Activated CD4-positive, alpha-beta T cell treated with anti-CD3 and anti-CD28 coated beads for 36 hours (primary cell): Measurements from ENCODE around the gene ABCD1. TPM values are rescaled to one million over a fixed set of nuclear protein-coding genes. Genes with fewer than 3 reads are reported as not detected.
"Not testable (repeated sequence)": the region's sequence is repeated elsewhere in the genome, so short reads cannot be mapped to it uniquely, and the experiment has no call there.

Source experiments
- ATAC-seq: fragments of 200-7000 bp; cut with Tn5 transposase; one replicate; pipeline ENCODE4 v1.10.0; 2021; ENCODE audit warnings: mild to moderate bottlenecking, moderate library complexity
- CTCF ChIA-PET: fragments of 350-600 bp; sonication (Branson Sonifier 250); formaldehyde crosslinking; loops from one replicate; lab custom pipeline; 2021; ENCODE audit warnings: antibody characterized with exemption; lab: Charles Lee
- POLR2A ChIA-PET: fragments of 350-600 bp; sonication (Branson Sonifier 250); formaldehyde crosslinking; loops from one replicate; lab custom pipeline; 2021; ENCODE audit warnings: antibody characterized with exemption, inconsistent platforms; lab: Charles Lee
- DNase-seq: peaks from one replicate; pipeline ENCODE4 v3.0.0-alpha.2; 2020
- H3K27ac Mint-ChIP-seq: one replicate; pipeline ENCODE4 v1.8.0; 2021; ENCODE audit warnings: mixed read lengths
- H3K27me3 Mint-ChIP-seq: one replicate; pipeline ENCODE4 v1.8.0; 2021; ENCODE audit warnings: mixed read lengths
- H3K36me3 Mint-ChIP-seq: one replicate; pipeline ENCODE4 v1.8.0; 2021; ENCODE audit warnings: low read depth, mixed read lengths
- H3K4me1 Mint-ChIP-seq: one replicate; pipeline ENCODE4 v1.8.0; 2021; ENCODE audit warnings: mixed read lengths
- H3K4me3 Mint-ChIP-seq: one replicate; pipeline ENCODE4 v1.8.0; 2021; ENCODE audit warnings: mild to moderate bottlenecking, moderate library complexity, mixed read lengths
- H3K9me3 Mint-ChIP-seq: one replicate; pipeline ENCODE4 v1.8.0; 2021; ENCODE audit warnings: low read depth, mixed read lengths
- intact Hi-C, 2 experiments: fragments of 100-400 bp; cut with DNase I in 1 of 2; cut with micrococcal nuclease in 1 of 2; formaldehyde crosslinking; loops; one replicate each; pipeline versions ENCODE4 v1.14.2 to v1.15.1; 2022 to 2024; cut with DNase I, micrococcal nuclease
- total RNA-seq, 2 experiments: library from RNA; stranded (reverse); gene quantifications; one replicate each; pipeline ENCODE4 v1.2.3, GENCODE V29; 2021

The ABCD1 gene
- total RNA-seq, 2 experiments from 2014 or later = 4.5 to 4.8 TPM

- CTCF ChIA-PET, H3K4me1 Mint-ChIP-seq, intact Hi-C loops, ATAC-seq, DNase-seq, H3K9me3 Mint-ChIP-seq, H3K27ac Mint-ChIP-seq, H3K27me3 Mint-ChIP-seq, POLR2A ChIA-PET, H3K4me3 Mint-ChIP-seq: not testable (repeated sequence)
- peaks cover 11% of the 10 kb centered on the region for H3K36me3 Mint-ChIP-seq
Measured at GRCh38 chrX:153696538-153696937, 28.1 kb upstream of the ABCD1 start.

DNA sequence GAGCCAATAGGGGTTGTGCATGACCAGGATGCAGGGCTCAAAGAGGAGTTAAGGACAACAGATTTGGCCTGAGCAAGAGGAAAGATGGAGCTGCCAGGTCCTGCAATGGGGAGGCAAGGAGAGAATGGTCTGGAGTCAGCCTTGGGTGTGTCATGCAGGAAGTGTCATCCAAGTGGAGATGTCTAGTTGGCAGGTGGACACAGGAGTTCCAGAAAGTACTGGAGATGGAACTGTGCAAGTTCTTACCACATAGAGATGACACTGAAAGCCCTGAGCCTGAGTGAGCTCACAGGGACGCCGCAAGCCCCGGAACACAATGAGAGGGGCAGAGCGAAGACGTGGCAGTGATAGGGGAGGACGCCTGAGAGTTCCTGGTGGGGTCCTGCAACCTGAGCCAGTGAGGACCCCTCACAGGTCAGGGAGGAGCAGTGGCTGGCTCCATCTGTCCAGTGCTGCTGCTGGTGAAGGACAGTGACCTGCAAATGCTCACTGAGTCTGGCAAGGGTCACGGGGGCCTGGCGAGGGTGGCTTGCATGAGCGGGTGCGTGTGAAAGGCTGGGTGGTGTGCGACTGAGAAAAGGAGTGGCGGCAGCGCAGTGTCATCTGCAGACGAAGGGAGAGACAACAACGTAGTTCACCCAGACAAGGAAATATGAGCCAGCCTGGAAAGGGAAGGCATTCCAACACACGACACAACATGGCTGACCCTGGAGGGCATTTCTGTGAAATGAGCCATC, 27.5 kb upstream of the ABCD1 start:
- CTCF ChIA-PET, H3K27me3 Mint-ChIP-seq, H3K4me1 Mint-ChIP-seq, H3K9me3 Mint-ChIP-seq, DNase-seq, POLR2A ChIA-PET, H3K27ac Mint-ChIP-seq, H3K4me3 Mint-ChIP-seq, intact Hi-C loops, ATAC-seq: not testable (repeated sequence)
- H3K36me3 Mint-ChIP-seq = peaks cover 11% of the 10 kb centered on the region

DNA sequence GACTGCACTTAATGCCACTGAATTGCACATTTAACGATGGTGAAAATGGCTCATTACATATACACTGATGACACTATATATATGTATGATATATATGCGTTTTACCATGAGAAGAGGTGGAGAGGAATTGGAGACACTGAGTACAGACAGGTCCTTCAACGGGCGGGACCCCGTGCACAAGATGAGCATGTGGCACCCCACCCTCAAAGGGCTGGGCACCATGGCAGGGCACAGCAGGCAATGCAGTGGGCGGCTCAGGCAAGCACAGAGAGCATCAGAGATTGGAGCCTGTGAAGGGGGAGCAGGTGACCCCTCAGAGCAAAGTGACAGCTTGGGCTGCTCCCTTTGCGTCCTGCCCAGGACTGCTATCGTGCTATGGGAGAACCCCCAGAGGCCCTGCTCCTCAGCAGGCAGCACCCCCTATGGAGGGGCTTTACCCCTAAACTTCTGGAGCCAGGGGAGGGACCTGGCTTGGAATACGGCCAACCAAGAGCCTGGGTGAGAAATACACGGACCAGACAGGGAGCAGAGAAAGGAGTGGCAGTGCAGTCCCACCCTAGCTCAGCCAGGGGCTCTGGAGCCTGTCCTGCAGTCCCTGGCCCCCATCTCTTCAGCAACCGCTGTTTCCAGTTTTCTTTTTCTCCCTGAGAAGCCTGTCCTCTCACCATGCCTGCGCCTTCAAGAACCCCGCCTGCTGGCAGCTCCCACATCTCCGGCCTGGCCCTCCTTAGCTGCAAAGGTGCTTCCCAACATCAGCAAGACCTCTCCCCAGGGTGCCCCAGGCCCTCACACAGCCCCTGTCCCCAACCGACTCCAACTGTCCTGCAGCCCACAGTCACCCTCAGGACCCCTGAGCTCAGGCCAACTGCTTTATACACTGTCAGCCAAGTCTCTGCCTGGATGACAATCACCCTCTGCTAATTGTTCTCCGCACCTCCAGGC, 26.5 kb upstream of the ABCD1 start:
- Mint-ChIP-seq H3K36me3 (peaks cover 11% of the 10 kb centered on the region), H3K27me3 (no peaks in the 10 kb centered on the region), H3K4me1 (no peaks in the 10 kb centered on the region), H3K9me3 (no peaks in the 10 kb centered on the region), H3K4me3 (no peak overlapping the region), H3K27ac (no peak overlapping the region)
- ChIA-PET CTCF (no interaction called here), POLR2A (no interaction called here)
- DNase-seq (no peak), ATAC-seq (no peak)
- intact Hi-C loops = no loop called here

GRCh38 chrX:153699210-153699783, 25.4 kb upstream of the ABCD1 start:
- H3K9me3 Mint-ChIP-seq, intact Hi-C loops, H3K27ac Mint-ChIP-seq, H3K4me3 Mint-ChIP-seq, H3K4me1 Mint-ChIP-seq, ATAC-seq, DNase-seq, POLR2A ChIA-PET, H3K27me3 Mint-ChIP-seq, CTCF ChIA-PET: not testable (repeated sequence)
- peaks cover 11% of the 10 kb centered on the region for H3K36me3 Mint-ChIP-seq

- ATAC-seq, H3K9me3 Mint-ChIP-seq, H3K4me1 Mint-ChIP-seq, POLR2A ChIA-PET, H3K27me3 Mint-ChIP-seq, DNase-seq, CTCF ChIA-PET, H3K4me3 Mint-ChIP-seq, intact Hi-C loops, H3K27ac Mint-ChIP-seq: not testable (repeated sequence)
- peaks cover 14% of the 10 kb centered on the region for H3K36me3 Mint-ChIP-seq
Measured at GRCh38 chrX:153699784-153700371, 24.8 kb upstream of the ABCD1 start.

DNA sequence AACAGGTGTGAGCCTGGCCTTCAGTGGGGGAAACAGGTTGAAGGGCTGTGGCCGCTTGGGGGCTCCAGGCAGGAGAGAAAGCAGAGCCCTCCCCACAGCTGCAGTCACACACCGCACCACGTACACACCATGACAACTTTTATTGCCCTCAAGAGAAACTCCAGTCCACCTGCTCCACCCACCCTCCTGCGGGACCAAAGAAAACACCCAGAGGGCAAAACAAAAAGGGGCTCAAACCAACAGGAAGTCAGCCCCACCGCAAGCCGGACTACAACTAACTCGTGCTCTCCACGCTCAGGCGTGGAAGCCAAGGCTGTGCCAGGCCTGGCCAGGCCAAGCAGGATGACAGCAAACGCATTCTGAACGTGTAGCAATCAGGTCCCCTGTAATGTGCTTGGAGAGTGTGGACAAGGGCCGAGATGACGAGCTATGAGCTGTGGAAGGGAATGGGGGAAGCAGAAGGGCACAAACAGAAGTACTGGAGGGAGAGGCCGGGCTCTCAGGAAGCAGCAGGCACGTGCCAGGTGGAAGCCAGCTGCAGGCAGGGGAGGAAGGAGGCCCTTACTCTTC, 24.2 kb upstream of the ABCD1 start:
- ChIA-PET CTCF (no interaction called here), POLR2A (no interaction called here)
- no peak overlapping the region for H3K4me3 Mint-ChIP-seq
- peaks cover 14% of the 10 kb centered on the region for H3K36me3 Mint-ChIP-seq
- no peaks in the 10 kb centered on the region for H3K27me3 Mint-ChIP-seq
- DNase-seq (no peak), ATAC-seq (no peak)
- peak overlapping the region; percentile 6 for H3K27ac Mint-ChIP-seq
- no peaks in the 10 kb centered on the region for H3K4me1 Mint-ChIP-seq
- intact Hi-C loops = no loop called here
- no peaks in the 10 kb centered on the region for H3K9me3 Mint-ChIP-seq

DNA sequence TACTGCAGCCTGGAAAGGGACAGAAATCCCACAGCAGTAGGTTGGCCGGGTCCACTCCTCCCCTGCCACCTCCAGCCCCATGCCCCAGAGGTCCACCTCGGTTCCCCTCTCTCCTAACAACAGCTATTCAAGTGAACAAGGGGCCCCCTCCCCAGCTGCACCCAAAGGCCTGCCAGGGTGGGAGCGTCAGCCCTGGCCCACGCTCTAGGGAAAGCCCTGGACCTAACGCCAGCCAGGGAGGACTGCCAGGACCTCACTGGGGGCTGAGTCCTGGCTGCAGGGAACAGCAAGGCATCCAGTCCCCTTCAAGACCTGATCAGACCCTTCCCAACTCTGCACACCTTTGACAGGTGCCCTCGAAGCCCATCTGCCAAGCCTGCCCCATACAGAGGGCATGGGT, 23.7 kb upstream of the ABCD1 start:
- Mint-ChIP-seq H3K9me3 (no peaks in the 10 kb centered on the region), H3K36me3 (peaks cover 14% of the 10 kb centered on the region), H3K27me3 (no peaks in the 10 kb centered on the region), H3K27ac (no peak overlapping the region), H3K4me1 (no peaks in the 10 kb centered on the region), H3K4me3 (no peak overlapping the region)
- POLR2A ChIA-PET = no interaction called here
- no peak for ATAC-seq
- no peak for DNase-seq
- intact Hi-C loops = no loop called here
- CTCF ChIA-PET = no interaction called here

GRCh38 chrX:153701706-153702105, 22.9 kb upstream of the ABCD1 start:
- POLR2A ChIA-PET = no interaction called here
- DNase-seq = no peak
- ATAC-seq = no peak
- intact Hi-C loops = no loop called here
- no peak overlapping the region for H3K27ac Mint-ChIP-seq
- no peaks in the 10 kb centered on the region for H3K4me1 Mint-ChIP-seq
- H3K36me3 Mint-ChIP-seq = peaks cover 14% of the 10 kb centered on the region
- H3K27me3 Mint-ChIP-seq = no peaks in the 10 kb centered on the region
- no peak overlapping the region for H3K4me3 Mint-ChIP-seq
- H3K9me3 Mint-ChIP-seq = no peaks in the 10 kb centered on the region
- CTCF ChIA-PET = no interaction called here

DNA sequence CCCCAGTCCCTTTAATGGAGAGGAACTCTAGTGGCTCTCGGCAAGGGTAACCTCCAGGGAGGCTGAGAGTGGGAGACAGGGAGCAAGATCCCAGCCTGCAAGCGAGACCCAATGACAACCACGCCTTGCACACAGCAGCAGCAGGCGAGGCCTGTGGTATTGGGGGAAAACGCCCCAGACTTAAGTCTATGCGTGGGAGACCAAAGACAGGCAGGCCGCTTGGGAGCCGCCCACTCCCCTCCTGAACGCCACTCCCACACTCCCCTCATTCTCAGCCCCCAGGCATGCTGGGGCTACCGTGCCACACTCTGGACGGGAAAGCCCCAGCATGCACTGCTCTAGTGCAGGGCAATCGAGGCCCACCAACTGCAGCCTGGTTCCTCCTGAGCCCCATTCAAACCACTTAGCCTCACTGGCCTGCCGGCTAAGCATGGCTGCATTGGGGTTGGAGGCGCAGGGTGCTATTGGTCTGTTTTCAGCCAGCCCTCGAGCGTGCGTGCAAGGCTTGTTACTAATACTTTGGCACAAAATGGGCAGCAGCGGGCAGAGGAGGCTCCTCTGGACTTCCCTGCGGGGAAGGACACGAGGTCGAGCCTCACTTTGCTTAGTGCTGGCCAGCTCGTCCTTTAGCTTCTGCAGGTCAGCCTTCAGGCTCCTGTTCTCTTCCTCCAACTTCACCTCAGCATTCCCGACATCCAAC, 22.2 kb upstream of the ABCD1 start:
- no peaks in the 10 kb centered on the region for H3K27me3 Mint-ChIP-seq
- CTCF ChIA-PET = no interaction called here
- H3K4me1 Mint-ChIP-seq = no peaks in the 10 kb centered on the region
- no peaks in the 10 kb centered on the region for H3K9me3 Mint-ChIP-seq
- POLR2A ChIA-PET = no interaction called here
- peaks cover 9% of the 10 kb centered on the region for H3K36me3 Mint-ChIP-seq
- intact Hi-C loops = no loop called here
- DNase-seq = no peak
- H3K4me3 Mint-ChIP-seq = no peak overlapping the region
- H3K27ac Mint-ChIP-seq = no peak overlapping the region
- ATAC-seq = no peak

GRCh38 chrX:153703036-153703370, 21.7 kb upstream of the ABCD1 start:
- no peak for ATAC-seq
- no peak for DNase-seq
- H3K27me3 Mint-ChIP-seq = no peaks in the 10 kb centered on the region
- H3K9me3 Mint-ChIP-seq = no peaks in the 10 kb centered on the region
- no peak overlapping the region for H3K4me3 Mint-ChIP-seq
- peaks cover 8% of the 10 kb centered on the region for H3K36me3 Mint-ChIP-seq
- ChIA-PET POLR2A (no interaction called here), CTCF (no interaction called here)
- intact Hi-C loops = no loop called here
- H3K27ac Mint-ChIP-seq = no peak overlapping the region
- H3K4me1 Mint-ChIP-seq = no peaks in the 10 kb centered on the region

- no peak overlapping the region for H3K4me3 Mint-ChIP-seq
Measured at GRCh38 chrX:153704021-153704526, 20.6 kb upstream of the ABCD1 start.

More at GRCh38 chrX:153704021-153704526, 20.6 kb upstream of the ABCD1 start:
- DNase-seq = no peak
- ATAC-seq = no peak
- Mint-ChIP-seq H3K9me3 (no peaks in the 10 kb centered on the region), H3K27ac (no peak overlapping the region), H3K27me3 (no peaks in the 10 kb centered on the region), H3K4me1 (no peaks in the 10 kb centered on the region), H3K36me3 (peaks cover 8% of the 10 kb centered on the region)
- ChIA-PET CTCF (interaction anchor here (0.6 kb wide), 1 partner anchor 36 kb away, joined by 3 read pairs; no protein-coding TSS in a partner anchor), POLR2A (no interaction called here)
- intact Hi-C loops = no loop called here
